Skin epidermis (tissue), 12 donors: ENCODE measurements around the gene CD247.

Experiments
- H3K27ac ChIP-seq, 21 experiments: fragments of 200-600 bp; sonication (generic) in 11 of 21; one replicate each; pipeline ENCODE4 v1.5.0; 2020; ENCODE audit warnings: mild to moderate bottlenecking in 3 of 21, inconsistent platforms in 2 of 21, moderate library complexity in 2 of 21
- H3K4me3 ChIP-seq, 7 experiments: fragments of 200-600 bp; sonication (generic) in 2 of 7; one replicate each; pipeline ENCODE4 v1.5.0; 2020; ENCODE audit warnings: inconsistent platforms in 2 of 7, mild to moderate bottlenecking in 2 of 7, moderate library complexity in 1 of 7

CD247 gene

GRCh38 chr1:167493372-167493771, 25.0 kb downstream of the CD247 start:
- no peak overlapping the region for H3K27ac ChIP-seq
- H3K4me3 ChIP-seq = no peak overlapping the region

GRCh38 chr1:167492481-167492910, 25.8 kb downstream of the CD247 start:
- peak overlapping the region in 3 of 21 experiments; percentile 23 to 47 (median 28) for H3K27ac ChIP-seq
- no peak overlapping the region for H3K4me3 ChIP-seq

- Histone ChIP-seq H3K27ac (peak overlapping the region in 3 of 21 experiments; percentile 23 to 47 (median 28)), H3K4me3 (no peak overlapping the region)
Measured at GRCh38 chr1:167491586-167492461, 26.5 kb downstream of the CD247 start.

- Histone ChIP-seq H3K27ac (no peak overlapping the region), H3K4me3 (no peak overlapping the region)
Measured at GRCh38 chr1:167490765-167491164, 27.6 kb downstream of the CD247 start.

GRCh38 chr1:167489571-167490340, 28.6 kb downstream of the CD247 start:
- H3K4me3 ChIP-seq = no peak overlapping the region
- H3K27ac ChIP-seq = peak overlapping the region in 1 of 21 experiments; percentile 52

GRCh38 chr1:167488786-167489185, 29.5 kb downstream of the CD247 start:
- no peak overlapping the region for H3K27ac ChIP-seq
- no peak overlapping the region for H3K4me3 ChIP-seq

- H3K4me3 ChIP-seq = no peak overlapping the region
- H3K27ac ChIP-seq = no peak overlapping the region
Measured at GRCh38 chr1:167487614-167488013, 30.7 kb downstream of the CD247 start.

- H3K4me3 ChIP-seq = no peak overlapping the region
- peak overlapping the region in 1 of 21 experiments; percentile 16 for H3K27ac ChIP-seq
Measured at GRCh38 chr1:167486090-167486824, 32.1 kb downstream of the CD247 start.

GRCh38 chr1:167484726-167485502, 33.4 kb downstream of the CD247 start:
- no peak overlapping the region for H3K4me3 ChIP-seq
- H3K27ac ChIP-seq = no peak overlapping the region

- H3K27ac ChIP-seq = peak overlapping the region in 1 of 21 experiments; percentile 64
- no peak overlapping the region for H3K4me3 ChIP-seq
Measured at GRCh38 chr1:167483790-167484189, 34.5 kb downstream of the CD247 start.

- peak overlapping the region in 1 of 21 experiments; percentile 24 for H3K27ac ChIP-seq
- no peak overlapping the region for H3K4me3 ChIP-seq
Measured at GRCh38 chr1:167482184-167482583, 36.1 kb downstream of the CD247 start.

- no peak overlapping the region for H3K27ac ChIP-seq
- no peak overlapping the region for H3K4me3 ChIP-seq
Measured at GRCh38 chr1:167479331-167479979, 38.9 kb downstream of the CD247 start.

GRCh38 chr1:167477986-167478385, 40.3 kb downstream of the CD247 start:
- no peak overlapping the region for H3K4me3 ChIP-seq
- H3K27ac ChIP-seq = no peak overlapping the region

- Histone ChIP-seq H3K4me3 (no peak overlapping the region), H3K27ac (no peak overlapping the region)
Measured at GRCh38 chr1:167476061-167476460, 42.3 kb downstream of the CD247 start.

GRCh38 chr1:167474191-167474641, 44.1 kb downstream of the CD247 start:
- Histone ChIP-seq H3K4me3 (no peak overlapping the region), H3K27ac (peak overlapping the region in 4 of 21 experiments; percentile 14 to 76 (median 32))

GRCh38 chr1:167473761-167474160, 44.6 kb downstream of the CD247 start:
- peak overlapping the region in 2 of 21 experiments; percentile 37 to 76 for H3K27ac ChIP-seq
- H3K4me3 ChIP-seq = no peak overlapping the region

- Histone ChIP-seq H3K27ac (peak overlapping the region in 2 of 21 experiments; percentile 8 to 76), H3K4me3 (no peak overlapping the region)
Measured at GRCh38 chr1:167472752-167473521, 45.4 kb downstream of the CD247 start.

- H3K4me3 ChIP-seq = no peak overlapping the region
Measured at GRCh38 chr1:167471568-167471967, 46.8 kb downstream of the CD247 start.

More at GRCh38 chr1:167471568-167471967, 46.8 kb downstream of the CD247 start:
- H3K27ac ChIP-seq = no peak overlapping the region
